ELF-1 (cell line): ENCODE measurements around the gene SCNN1A.

Experiments
- DNase-seq: peaks from one replicate; pipeline ENCODE4 v3.0.0-alpha.2; 2016; ENCODE audit warnings: low read depth, low spot score

SCNN1A gene

GRCh38 chr12:6375269-6376078 is at the start of gene SCNN1A:
Gene SCNN1A (minus strand): TSS chr12:6375563. CDS start chr12:6374783, 780 bp downstream.
- DNase-seq = peak; percentile 97

- no peak for DNase-seq
These were observed 49.5 kb upstream of the SCNN1A start for GRCh38 chr12:6424866-6425265.

GRCh38 chr12:6424008-6424347 is 48.6 kb upstream of the SCNN1A start:
- no peak for DNase-seq

GRCh38 chr12:6423267-6424007 is 48.1 kb upstream of the SCNN1A start:
- peak; percentile 93 for DNase-seq

- no peak for DNase-seq
These were observed 45.0 kb upstream of the SCNN1A start for GRCh38 chr12:6420364-6420763.

GRCh38 chr12:6418796-6419195 is 43.4 kb upstream of the SCNN1A start:
- DNase-seq = no peak

- no peak for DNase-seq
These were observed 41.2 kb upstream of the SCNN1A start for GRCh38 chr12:6416596-6416995.

GRCh38 chr12:6407236-6407954 is 32.0 kb upstream of the SCNN1A start:
- DNase-seq = no peak

GRCh38 chr12:6405963-6406362 is 30.6 kb upstream of the SCNN1A start:
- DNase-seq = no peak

- DNase-seq = no peak
These were observed 29.0 kb upstream of the SCNN1A start for GRCh38 chr12:6404390-6404789.

GRCh38 chr12:6399884-6400644 is 24.7 kb upstream of the SCNN1A start:
- DNase-seq = no peak

- no peak for DNase-seq
These were observed 20.7 kb upstream of the SCNN1A start for GRCh38 chr12:6396031-6396430.

- DNase-seq = no peak
These were observed 19.0 kb upstream of the SCNN1A start for GRCh38 chr12:6394398-6394797.

GRCh38 chr12:6393109-6393508 is 17.7 kb upstream of the SCNN1A start:
- DNase-seq = no peak

GRCh38 chr12:6392504-6392903 is 17.1 kb upstream of the SCNN1A start:
- no peak for DNase-seq

GRCh38 chr12:6391013-6391412 is 15.7 kb upstream of the SCNN1A start:
- no peak for DNase-seq

GRCh38 chr12:6390084-6390799 is 14.9 kb upstream of the SCNN1A start:
- DNase-seq = no peak

GRCh38 chr12:6387541-6387940 is 12.2 kb upstream of the SCNN1A start:
- DNase-seq = peak; percentile 58

- DNase-seq = no peak
These were observed 11.1 kb upstream of the SCNN1A start for GRCh38 chr12:6386491-6386890.

- no peak for DNase-seq
These were observed 10.7 kb upstream of the SCNN1A start for GRCh38 chr12:6386038-6386437.
